ENCODE measurements around the gene DECR2. TPM values are rescaled to one million over a fixed set of nuclear protein-coding genes. Genes with fewer than 3 reads are reported as not detected.

The DECR2 gene
- total RNA-seq, 4 donors from 2014 or later: 17.0 to 23.3 (median 18.8) TPM

DNA sequence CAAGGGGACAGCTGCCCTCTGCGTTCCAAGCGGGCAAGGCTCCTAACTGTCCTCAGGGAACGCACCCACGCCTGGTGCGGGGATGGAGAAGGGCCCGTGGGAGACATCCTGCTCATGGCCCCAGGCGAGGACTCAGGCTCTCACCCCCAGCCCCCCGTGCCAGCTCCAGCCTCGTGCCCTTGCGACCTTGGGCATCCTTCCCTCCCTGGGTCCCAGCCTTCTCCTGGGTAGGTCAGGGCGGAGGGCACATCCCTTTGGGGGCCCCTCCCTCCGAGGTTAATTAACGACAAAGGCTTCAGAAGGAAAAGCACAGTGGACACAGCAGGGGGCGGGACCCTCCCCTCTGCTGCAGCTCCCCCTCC lies 22.9 kb upstream of the DECR2 start:
- TF ChIP-seq POLR2A (IDR thresholded peaks at IDR 0.05): no peak
- TF ChIP-seq, protein P1, sequence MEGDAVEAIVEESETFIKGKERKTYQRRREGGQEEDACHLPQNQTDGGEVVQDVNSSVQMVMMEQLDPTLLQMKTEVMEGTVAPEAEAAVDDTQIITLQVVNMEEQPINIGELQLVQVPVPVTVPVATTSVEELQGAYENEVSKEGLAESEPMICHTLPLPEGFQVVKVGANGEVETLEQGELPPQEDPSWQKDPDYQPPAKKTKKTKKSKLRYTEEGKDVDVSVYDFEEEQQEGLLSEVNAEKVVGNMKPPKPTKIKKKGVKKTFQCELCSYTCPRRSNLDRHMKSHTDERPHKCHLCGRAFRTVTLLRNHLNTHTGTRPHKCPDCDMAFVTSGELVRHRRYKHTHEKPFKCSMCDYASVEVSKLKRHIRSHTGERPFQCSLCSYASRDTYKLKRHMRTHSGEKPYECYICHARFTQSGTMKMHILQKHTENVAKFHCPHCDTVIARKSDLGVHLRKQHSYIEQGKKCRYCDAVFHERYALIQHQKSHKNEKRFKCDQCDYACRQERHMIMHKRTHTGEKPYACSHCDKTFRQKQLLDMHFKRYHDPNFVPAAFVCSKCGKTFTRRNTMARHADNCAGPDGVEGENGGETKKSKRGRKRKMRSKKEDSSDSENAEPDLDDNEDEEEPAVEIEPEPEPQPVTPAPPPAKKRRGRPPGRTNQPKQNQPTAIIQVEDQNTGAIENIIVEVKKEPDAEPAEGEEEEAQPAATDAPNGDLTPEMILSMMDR (IDR thresholded peaks at IDR 0.05 in 4 of 5, conservative IDR thresholded peaks at IDR 0.05 in 1 of 5): no peak
- peaks cover 20 to 21% of the 10 kb centered on the region in 2 donors for H3K4me1 ChIP-seq
- DNase-seq (no peak), ATAC-seq (no peak)
- in situ Hi-C loops (cut with MboI; ENCODE audit: low sequenced_read_pairs in 4 of 4): no loop called here
- H3K27ac ChIP-seq: no peak overlapping the region
- H3K27me3 ChIP-seq: no peaks in the 10 kb centered on the region
- H3K9me3 ChIP-seq: no peaks in the 10 kb centered on the region
- H3K4me3 ChIP-seq: no peak overlapping the region
- intact Hi-C loops (cut with DNase I; ENCODE audit: low total_unique reads): no loop called here
- peaks cover 0 to 33% of the 10 kb centered on the region in 2 donors for H3K36me3 ChIP-seq

DNA sequence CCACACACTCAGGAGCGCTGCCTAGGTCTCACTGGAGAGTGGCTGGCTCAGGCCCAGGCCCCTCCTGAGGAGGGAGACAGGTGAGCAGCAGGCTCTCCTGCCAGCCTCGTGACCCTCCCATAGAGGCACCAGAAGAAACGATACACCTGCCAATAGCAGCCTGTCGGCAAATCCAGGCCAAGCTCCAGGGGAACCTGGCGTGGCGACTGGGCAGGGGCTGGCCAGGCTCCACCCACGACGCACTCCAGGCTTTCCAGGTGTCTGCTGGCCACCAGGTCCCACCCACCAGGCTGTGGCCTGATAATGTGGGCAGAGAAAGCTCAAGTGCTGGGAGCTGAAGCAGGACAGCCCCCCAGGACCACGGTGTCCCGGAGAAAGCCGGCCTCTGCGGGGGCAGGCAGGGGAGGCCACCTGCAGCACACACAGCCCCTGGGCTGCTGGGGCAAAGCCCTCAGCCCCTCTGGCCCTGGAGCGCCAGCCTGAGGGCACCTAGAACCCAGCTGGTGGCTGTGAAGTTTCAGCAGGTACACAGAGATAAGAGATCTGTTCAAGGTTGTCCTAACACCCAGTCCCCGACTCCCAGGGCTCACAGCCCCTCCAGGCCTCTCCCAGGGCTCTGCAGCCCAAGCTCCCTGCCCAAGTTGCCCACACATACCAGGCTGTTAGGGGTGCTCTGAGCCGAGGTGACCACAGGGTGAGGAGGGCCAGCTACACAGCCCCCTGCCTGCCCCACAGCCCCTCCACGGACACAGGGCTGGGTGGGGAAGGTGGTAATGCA lies 22.3 kb upstream of the DECR2 start:
- H3K9me3 ChIP-seq: no peaks in the 10 kb centered on the region
- no peaks in the 10 kb centered on the region for H3K27me3 ChIP-seq
- H3K4me1 ChIP-seq: peaks cover 25 to 26% of the 10 kb centered on the region in 2 donors
- H3K27ac ChIP-seq: no peak overlapping the region
- no peak for TF ChIP-seq POLR2A (IDR thresholded peaks at IDR 0.05)
- TF ChIP-seq, protein P1 (IDR thresholded peaks at IDR 0.05 in 4 of 5, conservative IDR thresholded peaks at IDR 0.05 in 1 of 5): no peak
- in situ Hi-C loops (cut with MboI; ENCODE audit: low sequenced_read_pairs in 4 of 4): no loop called here
- ATAC-seq (no peak), DNase-seq (no peak)
- intact Hi-C loops (cut with DNase I; ENCODE audit: low total_unique reads): no loop called here
- H3K36me3 ChIP-seq: peaks cover 0 to 27% of the 10 kb centered on the region in 2 donors
- no peak overlapping the region for H3K4me3 ChIP-seq

DNA sequence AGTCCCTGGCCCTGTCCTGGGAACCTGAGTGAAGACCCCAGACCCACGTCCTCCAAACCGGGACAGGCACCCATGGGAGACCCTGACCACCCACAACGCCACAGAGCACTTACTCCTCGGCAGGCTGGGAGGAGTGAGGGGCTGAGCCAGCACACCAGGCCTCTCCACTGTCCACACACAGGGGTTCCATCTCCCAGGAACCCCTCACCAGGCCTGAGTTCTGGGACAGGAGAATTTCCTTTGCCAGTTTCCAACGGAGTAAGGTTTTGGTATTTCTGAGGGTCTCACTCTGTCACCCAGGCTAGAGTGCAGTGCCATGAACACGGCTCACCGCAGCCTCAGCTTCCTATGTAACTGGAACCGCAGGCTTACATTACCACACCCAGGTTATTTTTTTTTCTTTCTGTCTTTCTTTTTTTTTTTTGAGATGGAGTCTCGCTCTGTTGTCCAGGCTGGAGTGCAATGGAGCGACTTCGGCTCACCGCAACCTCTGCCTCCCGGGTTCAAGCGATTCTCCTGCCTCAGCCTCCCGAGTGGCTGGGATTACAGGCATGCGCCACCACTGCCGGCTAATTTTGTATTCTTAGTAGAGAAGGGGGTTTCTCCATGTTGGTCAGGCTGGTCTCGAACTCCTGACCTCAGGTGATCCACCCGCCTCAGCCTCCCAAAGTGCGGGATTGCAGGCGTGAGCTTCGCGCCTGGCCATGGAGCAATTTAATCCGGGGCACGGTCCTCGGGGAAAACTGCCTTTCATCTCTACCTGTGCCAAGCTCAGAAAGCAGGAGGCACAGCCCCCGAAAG lies 21.5 kb upstream of the DECR2 start:
- intact Hi-C loops (cut with DNase I; ENCODE audit: low total_unique reads) (no loop called here), in situ Hi-C loops (cut with MboI; ENCODE audit: low sequenced_read_pairs in 4 of 4) (no loop called here)
- TF ChIP-seq POLR2A (IDR thresholded peaks at IDR 0.05): no peak
- TF ChIP-seq, protein P1 (IDR thresholded peaks at IDR 0.05 in 4 of 5, conservative IDR thresholded peaks at IDR 0.05 in 1 of 5): no peak
- ATAC-seq (no peak), DNase-seq (no peak)
- Histone ChIP-seq H3K9me3 (no peaks in the 10 kb centered on the region), H3K4me3 (peak overlapping the region in 3 of 4 donors; percentile 70 to 78 (median 72)), H3K27ac (peak overlapping the region in 1 of 4 donors; percentile 66), H3K4me1 (peaks cover 28 to 32% of the 10 kb centered on the region in 2 donors), H3K36me3 (peaks cover 0 to 19% of the 10 kb centered on the region in 2 donors), H3K27me3 (no peaks in the 10 kb centered on the region)

DNA sequence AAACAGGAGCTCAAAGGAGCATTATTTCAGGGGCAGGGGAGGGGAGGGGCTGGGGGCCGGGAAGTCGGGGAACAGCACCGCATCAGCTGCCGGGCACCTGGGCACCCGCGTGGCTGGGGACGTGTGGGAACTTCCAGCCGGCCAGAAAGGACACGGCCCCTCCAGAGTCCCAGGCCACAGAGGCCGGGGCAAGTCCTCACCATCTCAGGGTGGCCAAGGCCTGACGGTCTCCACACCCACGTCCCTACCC lies 21.0 kb upstream of the DECR2 start:
- peaks cover 0 to 17% of the 10 kb centered on the region in 2 donors for H3K36me3 ChIP-seq
- in situ Hi-C loops (cut with MboI; ENCODE audit: low sequenced_read_pairs in 4 of 4): no loop called here
- TF ChIP-seq, protein P1 (IDR thresholded peaks at IDR 0.05 in 4 of 5, conservative IDR thresholded peaks at IDR 0.05 in 1 of 5): no peak
- TF ChIP-seq POLR2A (IDR thresholded peaks at IDR 0.05): no peak
- peak overlapping the region in 3 of 4 donors; percentile 66 to 76 (median 72) for H3K27ac ChIP-seq
- DNase-seq: no peak
- no peaks in the 10 kb centered on the region for H3K27me3 ChIP-seq
- no peak for ATAC-seq
- no peaks in the 10 kb centered on the region for H3K9me3 ChIP-seq
- H3K4me1 ChIP-seq: peaks cover 28 to 32% of the 10 kb centered on the region in 2 donors
- peak overlapping the region; percentile 70 to 78 (median 72) for H3K4me3 ChIP-seq
- intact Hi-C loops (cut with DNase I; ENCODE audit: low total_unique reads): no loop called here

Data from gastrocnemius medialis (tissue), 4 donors.